Stimulated activated CD8-positive, alpha-beta memory T cell treated with anti-CD3 and anti-CD28 coated beads, Interleukin-12 subunit alpha, Interleukin-12 subunit beta, amount 100 ng/mL, for 4 hours (primary cell): ENCODE data around the gene PRRG3.
"Not testable (repeated sequence)": the region's sequence is repeated elsewhere in the genome, so short reads cannot be mapped to it uniquely, and the experiment has no call there.

Experiments used
- DNase-seq: peaks from one replicate; pipeline ENCODE4 v3.0.0-alpha.2; 2020; ENCODE audit warnings: low read depth

PRRG3 gene

DNA sequence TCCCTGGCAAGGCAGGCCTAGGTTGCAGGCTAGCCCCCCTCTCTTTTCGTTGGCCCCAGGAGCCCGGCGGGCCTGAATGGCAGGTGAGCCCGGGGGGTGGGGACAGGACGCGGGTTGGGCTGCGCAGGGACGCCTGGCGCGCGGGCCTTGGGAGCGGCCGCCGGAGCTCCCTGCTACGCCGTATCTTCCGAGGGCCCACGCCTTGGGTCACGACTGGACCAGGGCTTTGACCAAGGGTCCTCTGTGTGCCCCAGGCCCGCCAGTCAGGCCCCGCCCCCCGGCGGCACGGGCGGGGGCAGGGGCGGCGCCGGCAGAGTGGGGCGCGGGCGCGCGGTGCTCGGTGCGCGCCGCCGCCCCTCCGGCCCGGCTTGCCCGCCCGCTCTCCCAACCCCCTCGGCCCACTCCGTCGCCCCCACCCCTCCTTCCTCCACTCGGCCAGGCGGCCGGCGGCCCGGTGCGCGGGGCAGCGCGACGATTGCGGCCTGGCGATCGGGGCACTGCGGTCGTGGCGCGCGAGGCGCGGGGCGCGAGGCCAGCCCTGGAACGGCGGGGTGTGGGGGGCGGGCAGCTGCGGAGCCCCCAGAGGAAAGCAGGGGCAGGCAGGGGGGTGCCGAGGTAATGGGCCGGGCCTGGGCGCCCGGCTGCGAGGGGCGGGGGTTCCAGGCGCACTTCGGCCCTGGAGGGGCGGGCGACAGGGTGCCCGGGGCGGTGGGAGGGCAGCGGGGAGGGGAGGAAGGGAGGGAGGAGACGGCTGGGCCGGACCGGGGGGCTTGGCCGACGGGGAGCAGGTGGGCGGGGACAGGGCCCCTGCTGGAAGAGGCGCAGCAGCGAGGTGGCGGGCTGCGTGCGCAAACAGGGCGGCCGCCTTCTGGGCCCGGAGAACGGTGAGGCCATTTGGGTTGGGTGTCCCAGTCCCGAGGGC lies at the start of gene PRRG3:
PRRG3 (plus strand) TSS at position 798 of the 922 bp plus-strand sequence. CDS start 3,357 bp downstream, outside the sequence.
- no peak for DNase-seq

GRCh38 chrX:151675121-151675746 lies 20.0 kb upstream of the PRRG3 start:
- no peak for DNase-seq

GRCh38 chrX:151676196-151676595 lies 19.1 kb upstream of the PRRG3 start:
- no peak for DNase-seq

DNA sequence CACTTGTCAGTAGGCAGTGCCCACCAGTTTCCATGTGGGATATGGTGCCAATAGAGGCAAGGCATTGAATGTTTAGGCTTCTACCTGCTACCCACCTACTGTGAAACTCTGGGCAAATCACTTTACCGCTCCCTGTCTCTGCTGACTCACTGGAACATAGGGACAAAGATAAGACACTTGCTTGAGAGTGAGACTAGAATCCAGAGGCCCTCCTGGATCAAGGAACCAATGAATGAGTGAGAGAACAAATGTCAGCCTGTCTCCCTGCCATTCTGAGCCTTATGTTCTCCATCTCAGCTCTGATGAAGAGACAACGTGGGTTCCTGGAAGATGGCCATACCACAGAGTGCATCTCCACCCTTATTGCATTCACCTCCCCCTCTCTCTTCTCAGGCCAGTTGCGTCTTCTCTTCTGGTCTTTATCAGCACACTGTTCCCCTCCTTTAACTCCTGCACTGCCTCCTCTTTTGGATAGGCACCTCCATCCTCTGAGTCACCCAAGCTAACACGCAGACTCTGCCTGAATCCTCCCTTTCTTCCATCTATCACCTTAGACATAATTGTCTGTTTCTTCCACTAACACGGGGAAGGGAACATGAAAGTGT lies 15.4 kb upstream of the PRRG3 start:
- no peak for DNase-seq

- peak; percentile 10 for DNase-seq
These were observed 14.5 kb upstream of the PRRG3 start for GRCh38 chrX:151680805-151681204.

DNA sequence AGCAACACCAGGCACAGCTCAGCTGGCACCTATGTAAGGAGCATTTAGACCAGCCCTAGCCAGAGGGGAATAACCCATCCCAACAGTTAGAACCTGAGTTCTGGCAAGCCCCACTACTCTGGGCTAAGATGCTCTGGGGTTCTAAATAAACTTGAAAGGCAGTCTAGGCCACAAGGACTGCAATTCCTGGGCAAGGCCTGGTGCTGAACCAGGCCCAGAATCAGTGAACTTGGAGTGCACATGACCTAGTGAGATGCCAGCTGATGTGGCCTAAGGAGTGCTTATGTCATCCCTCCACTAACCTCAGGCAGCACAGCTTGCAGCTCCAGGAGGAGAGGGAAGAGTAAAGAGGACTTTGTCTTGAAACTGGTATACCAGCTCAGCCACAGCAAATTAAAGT lies 7.6 kb upstream of the PRRG3 start:
- no peak for DNase-seq

DNA sequence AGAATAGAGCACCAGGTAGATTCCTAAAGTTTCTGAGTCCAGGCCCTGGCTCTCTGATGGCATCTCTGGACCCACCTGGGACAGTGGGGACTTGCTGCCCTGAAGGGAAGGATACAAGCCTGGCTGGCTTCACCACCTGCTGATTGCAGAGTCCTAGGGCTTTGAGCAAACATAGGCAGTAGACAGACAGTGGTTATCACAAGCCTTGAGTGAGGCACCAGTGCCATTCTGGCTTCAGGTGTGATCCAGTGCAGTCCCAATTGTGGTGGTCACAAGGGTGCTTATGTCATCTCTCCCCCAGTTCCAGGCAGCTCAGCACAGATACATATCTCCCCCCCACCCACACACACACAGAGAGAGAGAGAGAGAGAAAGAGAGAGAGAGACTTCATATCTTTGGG lies 6.6 kb upstream of the PRRG3 start:
- no peak for DNase-seq

DNA sequence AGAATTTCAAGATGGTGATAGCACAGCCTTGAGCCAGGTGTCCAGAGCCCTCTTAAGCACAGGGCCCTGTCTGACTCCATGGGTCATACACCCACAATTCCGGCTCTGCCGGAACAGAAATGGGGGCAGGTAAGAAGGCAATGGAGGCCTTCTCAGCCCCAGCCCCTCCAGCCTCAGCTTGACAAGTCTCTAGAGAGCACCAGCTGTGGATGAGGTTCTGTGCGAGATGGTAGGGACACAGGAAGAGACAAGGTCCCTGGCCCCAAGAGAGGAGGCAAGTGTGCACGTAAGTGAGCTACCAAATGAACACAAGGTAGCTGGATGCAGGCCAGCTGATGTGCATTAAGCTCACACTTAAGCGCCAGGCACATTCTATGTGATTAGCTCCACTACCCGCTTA lies 2.4 kb upstream of the PRRG3 start:
- DNase-seq: no peak

DNA sequence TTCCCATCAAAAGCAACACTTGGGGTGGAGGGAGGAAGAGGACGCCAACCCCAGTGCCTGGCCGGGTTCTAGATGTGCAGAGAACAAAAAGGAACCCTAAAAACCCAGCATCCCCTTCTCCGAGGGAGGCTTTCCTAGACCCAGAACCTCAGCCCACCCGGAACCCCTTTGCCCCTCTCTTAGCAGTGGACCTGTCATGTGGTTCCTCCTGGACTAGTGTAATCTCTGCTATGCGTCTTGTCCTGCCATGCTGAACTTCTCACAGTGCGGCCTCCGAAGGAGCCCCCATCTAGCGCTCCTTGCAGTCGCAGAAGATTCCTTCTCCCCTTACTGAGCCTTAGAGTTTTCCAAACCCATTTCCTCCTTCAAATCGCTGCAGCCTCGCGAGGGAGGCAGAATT lies 1.1 kb upstream of the PRRG3 start:
- no peak for DNase-seq

- DNase-seq: no peak
These were observed 504 bp downstream of the PRRG3 start for GRCh38 chrX:151695583-151696340.

GRCh38 chrX:151697082-151697481 lies 1.8 kb downstream of the PRRG3 start:
- DNase-seq: not testable (repeated sequence)

GRCh38 chrX:151697522-151697921 lies 2.3 kb downstream of the PRRG3 start:
- no peak for DNase-seq

GRCh38 chrX:151698485-151698884 lies 3.2 kb downstream of the PRRG3 start:
- DNase-seq: no peak

GRCh38 chrX:151699746-151700145 lies 4.5 kb downstream of the PRRG3 start:
- DNase-seq: no peak

GRCh38 chrX:151700581-151700980 lies 5.3 kb downstream of the PRRG3 start:
- no peak for DNase-seq

DNA sequence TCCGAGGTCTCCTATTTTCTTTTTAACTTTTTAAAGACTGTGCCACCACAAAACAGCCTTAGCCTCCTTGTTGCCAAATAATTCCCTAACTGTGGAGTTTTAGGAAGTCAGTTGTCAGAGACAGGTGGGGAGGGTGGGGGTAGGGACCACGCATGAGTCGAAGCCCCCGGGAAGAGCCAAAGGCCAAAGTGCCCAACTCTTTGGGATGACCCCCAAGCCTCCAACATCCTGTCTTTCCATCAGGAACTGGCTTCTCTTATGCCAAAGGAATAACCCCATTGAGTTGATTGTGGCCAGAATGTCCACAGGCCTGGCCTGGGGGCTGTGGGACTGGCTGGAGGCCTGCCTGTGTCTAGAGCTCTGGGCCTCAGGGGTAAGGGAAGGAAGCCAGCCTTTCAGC lies 5.8 kb downstream of the PRRG3 start:
- DNase-seq: no peak

GRCh38 chrX:151701531-151701930 lies 6.3 kb downstream of the PRRG3 start:
- no peak for DNase-seq

- no peak for DNase-seq
These were observed 6.9 kb downstream of the PRRG3 start for GRCh38 chrX:151702026-151702714.

- DNase-seq: no peak
These were observed 7.6 kb downstream of the PRRG3 start for GRCh38 chrX:151702741-151703340.

- no peak for DNase-seq
These were observed 8.2 kb downstream of the PRRG3 start for GRCh38 chrX:151703487-151703886.

- no peak for DNase-seq
These were observed 8.9 kb downstream of the PRRG3 start for GRCh38 chrX:151704041-151704663.
